ENCODE results near the gene ZMPSTE24.
"Not testable (repeated sequence)": the region's sequence is repeated elsewhere in the genome, so short reads cannot be mapped to it uniquely, and the experiment has no call there.

The ZMPSTE24 gene

DNA sequence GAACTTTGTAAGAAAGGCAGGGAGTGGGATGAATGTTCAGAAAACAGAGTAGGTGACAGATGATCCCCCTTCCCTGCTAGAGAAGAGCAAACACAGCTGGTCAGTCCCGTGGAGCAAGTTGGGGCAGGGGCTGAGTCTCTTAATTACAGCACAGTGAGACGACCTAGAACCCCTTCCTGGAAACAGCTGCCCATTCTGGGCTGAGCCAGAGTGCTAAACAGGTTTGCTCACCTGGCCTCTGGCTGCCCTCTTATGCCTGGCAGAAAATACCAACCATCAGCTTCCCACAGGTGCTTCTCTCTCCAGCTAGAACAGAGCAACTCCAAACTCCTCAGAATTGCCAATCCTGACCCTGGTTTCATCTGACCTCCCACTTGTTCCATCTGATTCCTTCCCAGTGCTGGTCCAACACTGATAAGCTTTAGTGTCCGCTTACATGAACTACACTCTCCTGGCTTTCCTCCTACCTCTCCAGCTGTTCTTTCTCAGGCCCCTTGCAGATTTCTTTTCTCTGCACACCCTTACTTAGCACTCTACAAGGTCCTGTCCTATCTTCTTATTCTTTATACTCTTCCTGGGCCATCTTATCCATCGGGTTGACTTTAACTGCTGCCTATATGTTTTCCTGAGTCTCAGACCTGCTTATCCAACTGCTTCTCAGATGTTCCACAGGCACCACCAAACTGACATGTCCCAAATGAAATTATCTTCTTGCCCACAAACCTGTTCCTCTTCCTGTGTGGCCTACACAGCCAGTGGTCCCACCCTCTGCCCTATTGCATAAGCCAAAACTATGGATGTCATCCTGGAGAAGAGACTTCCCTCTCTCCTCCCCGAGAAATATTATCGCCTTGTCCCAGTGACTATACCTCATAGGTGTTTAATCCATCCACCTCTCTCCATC is 81.6 kb downstream of the ZMPSTE24 start (continued):
- TF ChIP-seq, protein P1, sequence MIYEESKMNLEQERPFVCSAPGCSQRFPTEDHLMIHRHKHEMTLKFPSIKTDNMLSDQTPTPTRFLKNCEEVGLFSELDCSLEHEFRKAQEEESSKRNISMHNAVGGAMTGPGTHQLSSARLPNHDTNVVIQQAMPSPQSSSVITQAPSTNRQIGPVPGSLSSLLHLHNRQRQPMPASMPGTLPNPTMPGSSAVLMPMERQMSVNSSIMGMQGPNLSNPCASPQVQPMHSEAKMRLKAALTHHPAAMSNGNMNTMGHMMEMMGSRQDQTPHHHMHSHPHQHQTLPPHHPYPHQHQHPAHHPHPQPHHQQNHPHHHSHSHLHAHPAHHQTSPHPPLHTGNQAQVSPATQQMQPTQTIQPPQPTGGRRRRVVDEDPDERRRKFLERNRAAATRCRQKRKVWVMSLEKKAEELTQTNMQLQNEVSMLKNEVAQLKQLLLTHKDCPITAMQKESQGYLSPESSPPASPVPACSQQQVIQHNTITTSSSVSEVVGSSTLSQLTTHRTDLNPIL (CRISPR knock-in tag; IDR thresholded peaks at IDR 0.05; ENCODE audit: low read depth), result no peak
- TF ChIP-seq CSDC2 (CRISPR knock-in tag; IDR thresholded peaks at IDR 0.05), result no peak
- TF ChIP-seq ZFP3 (CRISPR knock-in tag; IDR thresholded peaks at IDR 0.05), result no peak

DNA sequence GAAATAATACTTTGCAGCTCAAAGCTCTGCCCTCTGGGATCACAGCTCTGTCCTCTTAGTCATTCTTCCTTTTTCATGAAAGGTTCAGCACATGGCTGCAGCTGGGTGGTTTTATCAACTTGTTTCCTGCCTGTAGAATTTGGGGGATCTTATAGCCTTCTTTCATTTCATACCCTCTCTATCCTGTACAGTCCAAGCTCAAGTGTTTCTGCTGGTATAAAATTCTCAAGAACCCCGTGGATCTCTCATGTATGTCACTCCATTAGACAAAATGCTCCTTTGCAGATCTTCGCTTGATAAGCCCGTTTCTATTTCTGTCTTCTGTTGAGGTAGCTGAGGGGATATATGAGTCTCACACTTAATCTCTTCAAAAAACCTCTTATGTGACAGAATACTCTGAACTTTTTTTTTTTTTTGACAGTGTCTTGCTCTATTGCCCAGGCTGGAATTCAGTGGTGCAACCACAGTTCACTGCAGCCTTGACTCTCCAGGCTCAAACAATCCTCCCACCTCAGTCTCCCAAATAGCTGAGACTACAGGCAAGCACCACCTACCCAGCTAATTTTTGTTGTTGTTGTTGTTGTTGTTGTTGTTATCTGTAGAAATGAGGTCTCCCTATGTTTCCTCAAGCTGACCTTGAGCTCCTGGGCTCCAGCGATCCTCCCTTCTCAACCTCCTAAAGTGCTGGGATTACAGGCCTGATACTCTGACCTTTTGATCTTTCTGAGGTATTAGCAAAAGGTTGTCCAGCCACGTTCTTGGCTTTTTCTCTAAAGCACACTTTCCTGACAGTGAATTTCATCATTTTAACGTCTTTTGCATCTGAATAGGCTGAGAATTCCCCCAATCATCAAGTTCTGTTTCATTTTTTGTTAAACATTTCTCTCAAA is 83.7 kb downstream of the ZMPSTE24 start:
- ATAC-seq, result no peak

DNA sequence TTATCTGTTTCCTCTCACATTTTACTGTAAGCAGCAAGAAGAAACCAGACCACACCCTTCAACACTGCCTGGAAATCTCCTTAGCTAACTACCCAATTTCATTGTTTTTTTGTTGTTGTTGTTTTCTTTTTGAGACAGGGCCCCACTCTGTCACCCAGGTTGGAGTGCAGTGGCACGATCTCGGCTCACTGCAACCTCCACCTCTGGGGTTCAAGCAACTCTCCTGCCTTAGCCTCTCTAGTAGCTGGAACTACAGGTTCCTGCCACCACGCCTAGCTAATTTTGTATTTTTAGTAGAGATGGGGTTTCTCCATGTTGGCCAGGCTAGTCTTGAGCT is 84.3 kb downstream of the ZMPSTE24 start:
- not testable (repeated sequence) for ATAC-seq

More for the DNA sequence above, 83.7 kb downstream of the ZMPSTE24 start:
- TF ChIP-seq, protein P2, sequence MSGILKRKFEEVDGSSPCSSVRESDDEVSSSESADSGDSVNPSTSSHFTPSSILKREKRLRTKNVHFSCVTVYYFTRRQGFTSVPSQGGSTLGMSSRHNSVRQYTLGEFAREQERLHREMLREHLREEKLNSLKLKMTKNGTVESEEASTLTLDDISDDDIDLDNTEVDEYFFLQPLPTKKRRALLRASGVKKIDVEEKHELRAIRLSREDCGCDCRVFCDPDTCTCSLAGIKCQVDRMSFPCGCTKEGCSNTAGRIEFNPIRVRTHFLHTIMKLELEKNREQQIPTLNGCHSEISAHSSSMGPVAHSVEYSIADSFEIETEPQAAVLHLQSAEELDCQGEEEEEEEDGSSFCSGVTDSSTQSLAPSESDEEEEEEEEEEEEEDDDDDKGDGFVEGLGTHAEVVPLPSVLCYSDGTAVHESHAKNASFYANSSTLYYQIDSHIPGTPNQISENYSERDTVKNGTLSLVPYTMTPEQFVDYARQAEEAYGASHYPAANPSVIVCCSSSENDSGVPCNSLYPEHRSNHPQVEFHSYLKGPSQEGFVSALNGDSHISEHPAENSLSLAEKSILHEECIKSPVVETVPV (CRISPR knock-in tag; IDR thresholded peaks at IDR 0.05), result no peak
- TF ChIP-seq ZFP30 (CRISPR knock-in tag; IDR thresholded peaks at IDR 0.05) (no peak), TOX (CRISPR knock-in tag; IDR thresholded peaks at IDR 0.05; ENCODE audit: borderline replicate concordance) (no peak), ISL1 (CRISPR knock-in tag; IDR thresholded peaks at IDR 0.05) (no peak), ZNF565 (CRISPR knock-in tag; conservative IDR thresholded peaks at IDR 0.05; ENCODE audit: low read depth) (no peak)
- TF ChIP-seq, protein P1 (CRISPR knock-in tag; IDR thresholded peaks at IDR 0.05; ENCODE audit: low read depth), result no peak
